Esophagus squamous epithelium (tissue), 5 donors: ENCODE results near the gene SLC25A41. TPM values are rescaled to one million over a fixed set of nuclear protein-coding genes. Genes with fewer than 3 reads are reported as not detected.

Experiments used
- DNase-seq: peaks from one replicate; lab custom pipeline; 2025; lab: John Stamatoyannopoulos, UW
- H3K27ac ChIP-seq, 4 donors: fragments of 200-600 bp; sonication (generic); one replicate each; pipeline ENCODE4 v1.5.1; 2016 to 2019; ENCODE audit warnings: mild to moderate bottlenecking in 1 of 4
- H3K27me3 ChIP-seq, 4 donors: fragments of 200-600 bp; sonication (generic); 1 replicate in 3 of 4; 2 replicates in 1 of 4; pipeline versions ENCODE4 v1.5.1 to v1.6.0; 2017 to 2021; ENCODE audit warnings: antibody characterized with exemption in 1 of 4
- H3K36me3 ChIP-seq, 3 donors: fragments of 200-600 bp; sonication (generic); one replicate each; pipeline ENCODE4 v1.5.1; 2016 to 2019
- H3K4me1 ChIP-seq, 3 donors: fragments of 200-600 bp; sonication (generic); one replicate each; pipeline ENCODE4 v1.5.1; 2017 to 2019
- H3K4me3 ChIP-seq, 4 donors: fragments of 200-600 bp; sonication (generic); 1 replicate in 3 of 4; 2 replicates in 1 of 4; pipeline ENCODE4 v1.5.1; 2016 to 2019; ENCODE audit warnings: mild to moderate bottlenecking in 2 of 4, moderate library complexity in 1 of 4
- H3K9me3 ChIP-seq, 3 donors: fragments of 200-600 bp; sonication (generic); one replicate each; pipeline ENCODE4 v1.5.1; 2016 to 2019
- POLR2A ChIP-seq, 4 donors: fragments of 450-650 bp; IDR thresholded peaks; one replicate each; pipeline ENCODE4 v1.6.1; 2017; ENCODE audit warnings: antibody characterized with exemption in 4 of 4, mild to moderate bottlenecking in 4 of 4, moderate library complexity in 3 of 4
- WGBS, 2 donors: methylation state at CpG; one replicate each; pipeline ENCODE4 v1.1.5; 2018; 5-methylcytosine and 5-hydroxymethylcytosine counted together
- intact Hi-C: fragments of 100-400 bp; cut with DNase I; formaldehyde crosslinking; loops from one replicate; pipeline ENCODE4 v1.15.0; 2022
- total RNA-seq, 4 donors: library from RNA; depleted of rRNA; stranded (reverse); fragments of >200 nt; gene quantifications; one replicate each; pipeline ENCODE4 v1.1.0, GENCODE V29; 2016
- TF ChIP-seq, protein P1 (sequence below), 6 experiments: fragments of 450-650 bp in 4 of 6; fragments of 200-600 bp in 2 of 6; sonication (generic) in 2 of 6; IDR thresholded peaks; one replicate each; pipeline ENCODE4 v1.5.1; 2016 to 2019; ENCODE audit warnings: antibody characterized with exemption in 6 of 6, mild to moderate bottlenecking in 4 of 6, moderate library complexity in 4 of 6
- donor health status: DM: yes; HTN: yes; CAD: no.

Gene SLC25A41
- total RNA-seq, 4 donors from 2014 or later = 0.38 TPM; not detected in 3

GRCh38 chr19:6393983-6394412 is 39.6 kb downstream of the SLC25A41 start:
- peaks cover 0 to 26% (median 8%) of the 10 kb centered on the region in 3 donors for H3K36me3 ChIP-seq
- peaks cover 6 to 22% (median 10%) of the 10 kb centered on the region in 3 donors for H3K4me1 ChIP-seq
- peak overlapping the region; percentile 87 to 97 (median 94) for H3K27ac ChIP-seq
- DNase-seq = no peak
- H3K4me3 ChIP-seq = peak overlapping the region; percentile 66 to 93 (median 82)
- no peak for TF ChIP-seq POLR2A (IDR thresholded peaks at IDR 0.05)
- TF ChIP-seq, protein P1, sequence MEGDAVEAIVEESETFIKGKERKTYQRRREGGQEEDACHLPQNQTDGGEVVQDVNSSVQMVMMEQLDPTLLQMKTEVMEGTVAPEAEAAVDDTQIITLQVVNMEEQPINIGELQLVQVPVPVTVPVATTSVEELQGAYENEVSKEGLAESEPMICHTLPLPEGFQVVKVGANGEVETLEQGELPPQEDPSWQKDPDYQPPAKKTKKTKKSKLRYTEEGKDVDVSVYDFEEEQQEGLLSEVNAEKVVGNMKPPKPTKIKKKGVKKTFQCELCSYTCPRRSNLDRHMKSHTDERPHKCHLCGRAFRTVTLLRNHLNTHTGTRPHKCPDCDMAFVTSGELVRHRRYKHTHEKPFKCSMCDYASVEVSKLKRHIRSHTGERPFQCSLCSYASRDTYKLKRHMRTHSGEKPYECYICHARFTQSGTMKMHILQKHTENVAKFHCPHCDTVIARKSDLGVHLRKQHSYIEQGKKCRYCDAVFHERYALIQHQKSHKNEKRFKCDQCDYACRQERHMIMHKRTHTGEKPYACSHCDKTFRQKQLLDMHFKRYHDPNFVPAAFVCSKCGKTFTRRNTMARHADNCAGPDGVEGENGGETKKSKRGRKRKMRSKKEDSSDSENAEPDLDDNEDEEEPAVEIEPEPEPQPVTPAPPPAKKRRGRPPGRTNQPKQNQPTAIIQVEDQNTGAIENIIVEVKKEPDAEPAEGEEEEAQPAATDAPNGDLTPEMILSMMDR (IDR thresholded peaks at IDR 0.05) = no peak
- 46 to 69% methylated on average over 6 to 7 of the region's 14 CpGs for WGBS, 2 donors
- H3K9me3 ChIP-seq = no peaks in the 10 kb centered on the region
- no peaks in the 10 kb centered on the region for H3K27me3 ChIP-seq
- intact Hi-C loops = no loop called here

DNA sequence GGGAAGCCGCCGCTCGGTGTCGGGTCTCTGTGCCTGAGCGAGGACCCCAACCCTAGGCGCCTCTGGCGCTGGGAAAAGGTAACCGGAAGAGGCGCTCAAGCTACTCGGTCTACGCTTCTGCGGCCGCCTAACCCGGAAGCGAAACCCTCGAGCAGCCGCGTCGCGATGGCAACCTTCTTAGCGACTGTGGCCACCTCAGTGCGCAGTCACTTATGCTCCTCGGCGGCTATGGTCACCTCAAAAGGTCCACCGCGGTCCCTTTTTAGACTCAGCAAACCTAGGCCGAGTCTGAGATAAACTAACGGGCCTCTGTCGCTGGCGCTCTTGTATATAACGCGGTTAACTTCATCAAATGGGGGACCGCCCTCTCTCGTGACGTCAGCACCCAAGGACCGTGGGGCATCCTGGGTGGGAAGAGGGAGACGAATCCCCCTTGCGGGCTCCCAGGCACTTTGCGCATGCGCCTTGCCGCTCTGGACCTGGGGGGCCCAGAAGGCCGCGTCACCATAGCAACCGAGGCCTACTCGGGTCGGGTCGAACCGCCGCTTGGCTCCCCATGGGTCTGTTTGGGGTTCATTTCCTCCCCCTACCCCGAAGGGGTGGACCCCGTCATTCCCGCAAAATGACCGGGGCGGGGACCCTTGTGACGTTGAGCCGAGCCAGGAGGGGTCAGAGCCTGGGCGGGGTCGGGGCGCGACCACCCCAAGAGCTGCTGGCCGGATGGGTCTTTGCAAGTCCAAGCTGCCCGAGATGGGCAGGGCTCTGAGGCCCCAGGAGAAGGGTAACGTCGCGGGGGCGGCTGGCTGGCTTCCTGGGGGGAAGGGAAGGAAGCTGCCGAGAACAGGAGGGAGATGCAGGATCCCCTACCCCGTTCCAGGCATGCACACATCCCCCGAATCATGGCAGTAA is 40.2 kb downstream of the SLC25A41 start, which contains the start of gene GTF2F1:
Gene GTF2F1, minus strand, starts transcription at position 91 of the 909 bp plus-strand sequence. CDS start 169 bp downstream, outside the sequence.
- intact Hi-C loops = no loop called here
- 0 to 3% methylated on average over 7 to 20 of the region's 69 CpGs for WGBS, 2 donors
- no peaks in the 10 kb centered on the region for H3K27me3 ChIP-seq
- peak within 1 kb of the TSS; percentile 87 to 97 (median 94) for H3K27ac ChIP-seq
- TF ChIP-seq, protein P1 (IDR thresholded peaks at IDR 0.05) = peak in 1 of 6 experiments; percentile 9
- peak in 1 of 4 donors; percentile 7 for TF ChIP-seq POLR2A (IDR thresholded peaks at IDR 0.05)
- H3K4me3 ChIP-seq = peak within 1 kb of the TSS; percentile 66 to 93 (median 82)
- DNase-seq = peak; percentile 71
- peaks cover 6 to 33% (median 15%) of the 10 kb centered on the region in 3 donors for H3K36me3 ChIP-seq
- H3K9me3 ChIP-seq = no peaks in the 10 kb centered on the region
- peaks cover 6 to 22% (median 10%) of the 10 kb centered on the region in 3 donors for H3K4me1 ChIP-seq

DNA sequence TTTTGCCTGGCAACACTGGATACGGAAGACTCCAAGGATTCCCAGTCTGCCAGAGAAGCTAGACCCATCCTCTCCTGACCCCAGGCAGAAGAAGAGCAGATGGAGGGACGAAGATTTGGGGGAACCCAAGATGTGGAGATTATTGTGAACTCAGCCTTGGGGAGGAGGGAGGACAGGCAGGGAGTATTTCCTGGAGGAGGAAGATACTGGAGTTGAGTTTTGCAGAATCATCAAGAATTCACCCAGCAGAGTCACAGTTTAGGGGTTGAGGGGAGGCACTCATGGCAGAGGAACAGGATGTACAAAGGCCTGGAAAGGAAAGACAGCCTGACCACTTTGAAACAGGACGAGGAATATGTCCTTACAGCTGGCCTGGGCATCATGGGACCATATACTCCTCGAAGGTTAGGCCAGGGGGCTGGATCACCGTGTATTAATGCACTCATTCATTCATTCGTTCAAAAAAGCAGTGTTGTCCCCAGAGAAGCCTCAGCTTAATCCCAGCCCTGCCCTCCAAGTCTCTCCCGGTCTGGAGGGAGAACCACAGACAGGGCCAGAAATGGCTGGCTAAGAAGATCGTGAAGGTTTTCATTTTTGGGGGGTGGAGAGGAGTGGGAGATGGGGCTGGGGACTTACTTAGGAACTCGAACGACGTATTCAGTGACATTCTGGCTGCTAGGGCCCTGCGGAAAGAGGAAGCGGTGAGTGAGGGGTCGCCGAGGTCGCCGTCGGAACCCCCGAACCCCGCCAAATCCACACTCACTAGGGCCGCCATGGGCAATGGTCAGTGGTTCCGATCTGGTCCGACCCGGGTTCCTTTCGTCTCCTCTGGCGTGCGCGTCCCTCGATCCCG is 41.1 kb downstream of the SLC25A41 start:
- no peak for TF ChIP-seq POLR2A (IDR thresholded peaks at IDR 0.05)
- TF ChIP-seq, protein P1 (IDR thresholded peaks at IDR 0.05) = no peak
- Histone ChIP-seq H3K4me3 (peak overlapping the region; percentile 66 to 93 (median 82)), H3K27ac (peak overlapping the region; percentile 87 to 97 (median 94)), H3K4me1 (peaks cover 6 to 22% (median 10%) of the 10 kb centered on the region in 3 donors), H3K27me3 (no peaks in the 10 kb centered on the region), H3K36me3 (peaks cover 11 to 42% (median 22%) of the 10 kb centered on the region in 3 donors), H3K9me3 (no peaks in the 10 kb centered on the region)
- 8 to 36% methylated on average over 5 to 25 of the region's 30 CpGs for WGBS, 2 donors
- intact Hi-C loops = no loop called here
- no peak for DNase-seq

- TF ChIP-seq, protein P1 (IDR thresholded peaks at IDR 0.05) = no peak
- TF ChIP-seq POLR2A (IDR thresholded peaks at IDR 0.05) = no peak
- intact Hi-C loops = no loop called here
- WGBS, 2 donors = 91% methylated on average over 7 of the region's 19 CpGs; no CpG with 5 or more reads in 1 of the 2 donors
- DNase-seq = no peak
- H3K36me3 ChIP-seq = peaks cover 41 to 93% (median 56%) of the 10 kb centered on the region in 3 donors
- H3K27me3 ChIP-seq = no peaks in the 10 kb centered on the region
- H3K4me3 ChIP-seq = no peak overlapping the region
- H3K27ac ChIP-seq = no peak overlapping the region
- no peaks in the 10 kb centered on the region for H3K9me3 ChIP-seq
- peaks cover 4 to 10% (median 7%) of the 10 kb centered on the region in 3 donors for H3K4me1 ChIP-seq
Measured at GRCh38 chr19:6387372-6387771, 46.2 kb downstream of the SLC25A41 start.
